ENCODE results near the gene CLIC6. TPM values are rescaled to one million over a fixed set of nuclear protein-coding genes. Genes with fewer than 3 reads are reported as not detected.

CLIC6 gene
- total RNA-seq, 4 donors from 2014 or later, result 2.5 to 10.0 (median 3.7) TPM

DNA sequence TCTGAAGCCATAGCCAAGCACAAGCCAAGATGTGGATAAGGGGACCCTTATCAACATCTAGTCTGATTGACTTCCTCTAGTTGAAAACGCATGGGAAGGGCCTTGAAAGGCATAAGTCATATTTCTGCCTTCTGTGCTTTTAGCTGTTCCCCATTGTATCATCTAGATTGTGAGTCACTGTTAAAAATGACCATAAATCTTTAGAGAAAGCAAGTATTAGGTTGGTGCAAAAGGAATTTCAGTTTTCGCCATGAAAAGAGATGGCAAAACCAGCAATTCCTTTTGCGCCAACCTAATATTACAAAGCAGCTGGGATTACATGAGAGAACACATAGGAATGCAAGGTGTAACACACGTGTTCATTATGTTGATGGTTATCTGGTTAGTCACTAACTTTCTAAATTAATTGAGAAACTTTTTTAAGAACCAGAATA, 63.6 kb downstream of the CLIC6 start:
- no peak for DNase-seq (ENCODE audit: low spot score in 2 of 2)
- Histone ChIP-seq H3K4me3 (no peak overlapping the region), H3K4me1 (peaks cover 31% of the 10 kb centered on the region), H3K9me3 (no peaks in the 10 kb centered on the region), H3K36me3 (no peaks in the 10 kb centered on the region), H3K27ac (no peak overlapping the region), H3K27me3 (no peaks in the 10 kb centered on the region)
- TF ChIP-seq EP300 (IDR thresholded peaks at IDR 0.05) (no peak), POLR2A (IDR thresholded peaks at IDR 0.05) (no peak), CTCF (IDR thresholded peaks at IDR 0.05) (no peak), POLR2AphosphoS5 (IDR thresholded peaks at IDR 0.05) (no peak)
- WGBS, result 55% methylated on average over 4 of the region's 4 CpGs

GRCh38 chr21:34733852-34734251, 65.1 kb downstream of the CLIC6 start:
- H3K9me3 ChIP-seq, result no peaks in the 10 kb centered on the region
- WGBS, result 85% methylated on average over 4 of the region's 4 CpGs
- peaks cover 34% of the 10 kb centered on the region for H3K4me1 ChIP-seq
- no peak overlapping the region for H3K4me3 ChIP-seq
- no peaks in the 10 kb centered on the region for H3K36me3 ChIP-seq
- H3K27me3 ChIP-seq, result no peaks in the 10 kb centered on the region
- no peak overlapping the region for H3K27ac ChIP-seq
- DNase-seq (ENCODE audit: low spot score in 2 of 2), result no peak
- no peak for TF ChIP-seq POLR2A (IDR thresholded peaks at IDR 0.05)
- TF ChIP-seq CTCF (IDR thresholded peaks at IDR 0.05), result no peak
- no peak for TF ChIP-seq POLR2AphosphoS5 (IDR thresholded peaks at IDR 0.05)
- no peak for TF ChIP-seq EP300 (IDR thresholded peaks at IDR 0.05)

DNA sequence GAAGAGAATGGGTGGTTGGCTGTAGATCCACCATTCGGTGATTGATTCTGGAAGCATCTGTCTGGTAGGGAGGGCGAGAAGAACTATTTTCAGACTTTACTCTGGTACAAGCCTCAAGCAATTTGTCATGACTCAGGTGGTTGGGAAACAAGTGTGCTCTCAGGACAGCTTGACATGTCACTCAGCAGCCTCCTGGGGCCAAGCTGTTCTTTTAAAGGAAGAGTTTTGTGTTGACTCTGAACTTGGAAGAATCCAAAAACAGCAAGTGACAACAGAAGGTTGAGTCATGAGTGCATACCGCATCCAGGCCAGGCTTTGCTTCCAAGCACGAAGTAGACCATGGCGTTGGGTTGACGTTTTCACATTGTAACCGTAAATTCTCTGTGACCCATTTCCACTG, 65.9 kb downstream of the CLIC6 start:
- H3K9me3 ChIP-seq, result no peaks in the 10 kb centered on the region
- H3K4me3 ChIP-seq, result no peak overlapping the region
- WGBS, result 67% methylated on average over 7 of the region's 7 CpGs
- H3K36me3 ChIP-seq, result no peaks in the 10 kb centered on the region
- peak overlapping the region; percentile 36 for H3K27ac ChIP-seq
- H3K27me3 ChIP-seq, result no peaks in the 10 kb centered on the region
- no peak for DNase-seq (ENCODE audit: low spot score in 2 of 2)
- no peak for TF ChIP-seq POLR2AphosphoS5 (IDR thresholded peaks at IDR 0.05)
- TF ChIP-seq EP300 (IDR thresholded peaks at IDR 0.05), result no peak
- no peak for TF ChIP-seq CTCF (IDR thresholded peaks at IDR 0.05)
- TF ChIP-seq POLR2A (IDR thresholded peaks at IDR 0.05), result no peak
- H3K4me1 ChIP-seq, result peaks cover 34% of the 10 kb centered on the region

DNA sequence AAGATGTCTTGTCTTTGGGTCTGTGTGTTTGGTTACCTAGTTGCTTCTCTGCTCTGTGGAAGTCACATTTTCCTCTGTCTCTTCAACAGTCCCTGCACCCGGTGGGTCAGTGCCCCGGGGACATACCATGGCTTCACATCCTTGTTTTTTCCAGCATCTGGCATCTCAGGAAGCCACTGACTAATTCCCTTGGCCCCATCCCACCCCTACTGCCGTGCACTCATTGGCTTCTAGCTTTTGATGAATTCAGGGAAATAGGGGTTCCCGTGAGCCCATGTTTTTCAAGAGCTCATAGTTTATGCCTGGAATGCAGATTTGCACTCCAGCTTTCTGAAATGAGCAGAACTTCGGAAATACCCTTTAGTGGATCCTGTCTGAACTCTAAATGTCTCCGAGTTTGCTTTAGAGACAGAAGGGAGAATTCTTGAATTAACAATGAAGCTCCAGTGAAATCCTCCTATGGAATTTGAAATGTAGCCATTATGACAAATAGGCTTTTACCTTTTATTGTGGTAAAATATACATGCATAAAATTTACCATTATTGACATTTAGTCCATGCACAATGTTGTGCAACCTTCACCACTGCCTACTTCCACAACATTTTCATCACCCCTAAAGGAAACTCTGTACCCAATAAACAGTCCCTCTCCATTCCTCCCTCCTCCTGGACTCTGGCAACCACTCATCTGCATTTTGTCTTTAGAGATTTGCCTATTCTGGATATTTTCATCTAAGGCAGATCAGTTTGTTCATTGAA, 67.5 kb downstream of the CLIC6 start:
- peak overlapping the region; percentile 55 for H3K27ac ChIP-seq
- H3K9me3 ChIP-seq, result no peaks in the 10 kb centered on the region
- no peak for DNase-seq (ENCODE audit: low spot score in 2 of 2)
- H3K4me3 ChIP-seq, result no peak overlapping the region
- TF ChIP-seq POLR2A (IDR thresholded peaks at IDR 0.05) (no peak), EP300 (IDR thresholded peaks at IDR 0.05) (no peak), POLR2AphosphoS5 (IDR thresholded peaks at IDR 0.05) (no peak), CTCF (IDR thresholded peaks at IDR 0.05) (no peak)
- WGBS, result 53% methylated on average over 6 of the region's 6 CpGs
- H3K27me3 ChIP-seq, result no peaks in the 10 kb centered on the region
- peaks cover 27% of the 10 kb centered on the region for H3K4me1 ChIP-seq
- H3K36me3 ChIP-seq, result no peaks in the 10 kb centered on the region

DNA sequence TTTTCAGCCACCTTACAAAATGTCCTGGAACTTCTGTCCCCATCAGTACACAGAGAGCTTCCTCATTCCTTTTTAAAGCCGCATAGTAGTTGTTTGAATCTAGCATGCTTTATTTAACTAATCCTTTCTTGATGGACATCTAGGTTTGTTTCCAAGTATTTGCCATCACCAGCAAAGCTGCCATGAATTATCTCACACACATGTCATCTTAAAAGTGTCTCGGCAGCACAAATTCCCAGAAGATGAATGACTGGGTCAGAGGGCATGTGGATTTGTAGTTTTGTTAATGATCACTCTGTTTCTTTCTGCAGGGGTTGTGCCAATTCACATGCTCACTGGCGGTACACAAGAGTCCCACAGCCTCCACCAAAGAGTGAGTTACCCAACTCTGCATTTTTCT, 68.3 kb downstream of the CLIC6 start:
- Histone ChIP-seq H3K27me3 (no peaks in the 10 kb centered on the region), H3K27ac (peak overlapping the region; percentile 55), H3K4me3 (no peak overlapping the region), H3K36me3 (no peaks in the 10 kb centered on the region), H3K9me3 (no peaks in the 10 kb centered on the region), H3K4me1 (peaks cover 22% of the 10 kb centered on the region)
- WGBS, result 64% methylated on average over 3 of the region's 3 CpGs
- TF ChIP-seq EP300 (IDR thresholded peaks at IDR 0.05) (no peak), POLR2A (IDR thresholded peaks at IDR 0.05) (no peak), POLR2AphosphoS5 (IDR thresholded peaks at IDR 0.05) (no peak), CTCF (IDR thresholded peaks at IDR 0.05) (no peak)
- DNase-seq (ENCODE audit: low spot score in 2 of 2), result no peak

All from suprapubic skin (tissue), 4 donors.